WTC11 (cell line): ENCODE measurements around the gene CIB1. TPM values are rescaled to one million over a fixed set of nuclear protein-coding genes. Genes with fewer than 3 reads are reported as not detected.

Source experiments
- ATAC-seq: fragments of 200-7000 bp; cut with Tn5 transposase; 2 replicates; pipeline ENCODE4 v1.10.0; 2021; ENCODE audit warnings: mild to moderate bottlenecking, moderate library complexity
- CTCF ChIA-PET: fragments of 300-600 bp; sonication (Branson Sonifier 250); formaldehyde crosslinking; loops from one replicate; lab custom pipeline; 2021; ENCODE audit warnings: antibody characterized with exemption; lab: Charles Lee
- POLR2A ChIA-PET: fragments of 350-600 bp; sonication (Branson Sonifier 250); formaldehyde crosslinking; loops from one replicate; lab custom pipeline; 2021; ENCODE audit warnings: antibody characterized with exemption; lab: Charles Lee
- DNase-seq: peaks from one replicate; pipeline ENCODE4 v3.0.0; 2021; ENCODE audit warnings: low spot score
- H3K27ac Mint-ChIP-seq: 2 replicates; pipeline ENCODE4 v1.8.0; 2021; ENCODE audit warnings: mixed read lengths
- H3K27me3 Mint-ChIP-seq: 2 replicates; pipeline ENCODE4 v1.8.0; 2021; ENCODE audit warnings: low read depth, mild to moderate bottlenecking, moderate library complexity, mixed read lengths
- H3K36me3 Mint-ChIP-seq: 2 replicates; pipeline ENCODE4 v1.8.0; 2021; ENCODE audit warnings: mixed read lengths
- H3K4me1 Mint-ChIP-seq: 2 replicates; pipeline ENCODE4 v1.8.0; 2022; ENCODE audit warnings: mixed read lengths
- H3K4me3 Mint-ChIP-seq: 2 replicates; pipeline ENCODE4 v1.8.0; 2021; ENCODE audit warnings: mild to moderate bottlenecking, moderate library complexity, mixed read lengths
- H3K9me3 Mint-ChIP-seq: 2 replicates; pipeline ENCODE4 v1.8.0; 2021; ENCODE audit warnings: mixed read lengths
- ATF1 ChIP-seq: sonication (generic); formaldehyde crosslinking; IDR thresholded peaks from 2 replicates; pipeline ENCODE4 v1.8.1; 2023; ENCODE audit warnings: mild to moderate bottlenecking, moderate library complexity, missing genetic modification reagents
- CREM ChIP-seq: sonication (generic); formaldehyde crosslinking; IDR thresholded peaks from 2 replicates; pipeline ENCODE4 v1.8.1; 2022; ENCODE audit warnings: mild to moderate bottlenecking, missing genetic modification reagents, moderate library complexity
- FOXP4 ChIP-seq: sonication (generic); formaldehyde crosslinking; IDR thresholded peaks from 2 replicates; pipeline ENCODE4 v1.8.0; 2022; ENCODE audit warnings: mild to moderate bottlenecking, missing genetic modification reagents
- GABPB1 ChIP-seq: sonication (generic); formaldehyde crosslinking; IDR thresholded peaks from 2 replicates; pipeline ENCODE4 v1.8.1; 2023; ENCODE audit warnings: mild to moderate bottlenecking, missing genetic modification reagents
- JUN ChIP-seq: sonication (generic); formaldehyde crosslinking; IDR thresholded peaks from 2 replicates; pipeline ENCODE4 v1.8.0; 2023; ENCODE audit warnings: mild to moderate bottlenecking, missing genetic modification reagents
- NFE2L1 ChIP-seq: sonication (generic); formaldehyde crosslinking; IDR thresholded peaks from 2 replicates; pipeline ENCODE4 v1.8.1; 2023; ENCODE audit warnings: missing genetic modification reagents
- NFYB ChIP-seq: sonication (generic); formaldehyde crosslinking; conservative IDR thresholded peaks from 2 replicates; pipeline ENCODE4 v1.8.0; 2022; ENCODE audit warnings: low read depth, missing genetic modification reagents
- NR3C1 ChIP-seq: sonication (generic); formaldehyde crosslinking; conservative IDR thresholded peaks from 2 replicates; pipeline ENCODE4 v1.8.1; 2023; ENCODE audit warnings: low read depth, mild to moderate bottlenecking, missing genetic modification reagents
- PREB ChIP-seq: sonication (generic); formaldehyde crosslinking; IDR thresholded peaks from 2 replicates; pipeline ENCODE4 v1.8.1; 2022; ENCODE audit warnings: mild to moderate bottlenecking, missing genetic modification reagents, moderate library complexity, borderline replicate concordance
- PRRX2 ChIP-seq: fragments of 250-450 bp; sonication (Bioruptor Pico); IDR thresholded peaks from 2 replicates; pipeline ENCODE4 v1.8.0; 2021; ENCODE audit warnings: mild to moderate bottlenecking
- SMAD4 ChIP-seq: sonication (generic); formaldehyde crosslinking; IDR thresholded peaks from 2 replicates; pipeline ENCODE4 v1.8.0; 2022; ENCODE audit warnings: mild to moderate bottlenecking, missing genetic modification reagents
- TEAD4 ChIP-seq: sonication (generic); formaldehyde crosslinking; IDR thresholded peaks from 2 replicates; pipeline ENCODE4 v1.8.0; 2022; ENCODE audit warnings: mild to moderate bottlenecking, missing genetic modification reagents
- ZNF138 ChIP-seq: sonication (generic); formaldehyde crosslinking; conservative IDR thresholded peaks from 2 replicates; pipeline ENCODE4 v1.8.1; 2022; ENCODE audit warnings: mild to moderate bottlenecking, moderate library complexity, missing genetic modification reagents
- total RNA-seq: library from RNA; stranded (reverse); gene quantifications from 3 replicates; pipeline ENCODE4 v1.2.3, GENCODE V29; 2021
- TF ChIP-seq, protein P1 (sequence below): sonication (generic); formaldehyde crosslinking; IDR thresholded peaks from 2 replicates; pipeline ENCODE4 v1.8.1; 2022; ENCODE audit warnings: missing genetic modification reagents, borderline replicate concordance
- TF ChIP-seq, protein P2 (sequence below): sonication (generic); formaldehyde crosslinking; IDR thresholded peaks from 2 replicates; pipeline ENCODE4 v1.8.0; 2023; ENCODE audit warnings: missing genetic modification reagents
- TF ChIP-seq, protein P3 (sequence below): sonication (generic); formaldehyde crosslinking; IDR thresholded peaks from 2 replicates; pipeline ENCODE4 v1.8.1; 2022; ENCODE audit warnings: low read depth, missing genetic modification reagents, borderline replicate concordance
- TF ChIP-seq, protein P4 (sequence below): sonication (generic); formaldehyde crosslinking; IDR thresholded peaks from 2 replicates; pipeline ENCODE4 v1.8.0; 2022; ENCODE audit warnings: mild to moderate bottlenecking, missing genetic modification reagents
- TF ChIP-seq, protein P5 (sequence below): sonication (generic); formaldehyde crosslinking; IDR thresholded peaks from 2 replicates; pipeline ENCODE4 v1.8.1; 2023; ENCODE audit warnings: mild to moderate bottlenecking, moderate library complexity, missing genetic modification reagents
- TF ChIP-seq, protein P6 (sequence below): sonication (generic); formaldehyde crosslinking; IDR thresholded peaks from 2 replicates; pipeline ENCODE4 v1.8.1; 2023; ENCODE audit warnings: mild to moderate bottlenecking, missing genetic modification reagents

The CIB1 gene
- total RNA-seq, 1 experiment from 2014 or later = 29.6 TPM

GRCh38 chr15:90190606-90191343 lies 43.0 kb downstream of the CIB1 start:
- no peak for DNase-seq
- no peaks in the 10 kb centered on the region for H3K27me3 Mint-ChIP-seq
- CTCF ChIA-PET = interaction anchor here (1.0 to 4.4 kb wide), 4 partner anchors 10 to 47 kb away, joined by 3 to 12 read pairs (median 7); partner anchors contain the start of gene SEMA4B
- H3K27ac Mint-ChIP-seq = peak overlapping the region; percentile 81; the same call in 1 of the 2 replicates
- 0 out of 2 replicates have a peak, but pooled peaks cover 3% of the 10 kb centered on the region for H3K36me3 Mint-ChIP-seq
- peaks cover 17% of the 10 kb centered on the region for H3K4me1 Mint-ChIP-seq
- no peak overlapping the region for H3K4me3 Mint-ChIP-seq
- TF ChIP-seq, protein P1, sequence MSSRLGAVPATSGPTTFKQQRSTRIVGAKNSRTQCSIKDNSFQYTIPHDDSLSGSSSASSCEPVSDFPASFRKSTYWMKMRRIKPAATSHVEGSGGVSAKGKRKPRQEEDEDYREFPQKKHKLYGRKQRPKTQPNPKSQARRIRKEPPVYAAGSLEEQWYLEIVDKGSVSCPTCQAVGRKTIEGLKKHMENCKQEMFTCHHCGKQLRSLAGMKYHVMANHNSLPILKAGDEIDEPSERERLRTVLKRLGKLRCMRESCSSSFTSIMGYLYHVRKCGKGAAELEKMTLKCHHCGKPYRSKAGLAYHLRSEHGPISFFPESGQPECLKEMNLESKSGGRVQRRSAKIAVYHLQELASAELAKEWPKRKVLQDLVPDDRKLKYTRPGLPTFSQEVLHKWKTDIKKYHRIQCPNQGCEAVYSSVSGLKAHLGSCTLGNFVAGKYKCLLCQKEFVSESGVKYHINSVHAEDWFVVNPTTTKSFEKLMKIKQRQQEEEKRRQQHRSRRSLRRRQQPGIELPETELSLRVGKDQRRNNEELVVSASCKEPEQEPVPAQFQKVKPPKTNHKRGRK (CRISPR knock-in tag) = no peak
- TF ChIP-seq GABPB1 (CRISPR knock-in tag) (no peak), SMAD4 (CRISPR knock-in tag) (no peak), ATF1 (CRISPR knock-in tag) (no peak), NFYB (CRISPR knock-in tag) (no peak), NFE2L1 (CRISPR knock-in tag) (no peak), JUN (CRISPR knock-in tag) (no peak), NR3C1 (CRISPR knock-in tag) (no peak), PRRX2 (CRISPR knock-in tag) (no peak)
- TF ChIP-seq, protein P2, sequence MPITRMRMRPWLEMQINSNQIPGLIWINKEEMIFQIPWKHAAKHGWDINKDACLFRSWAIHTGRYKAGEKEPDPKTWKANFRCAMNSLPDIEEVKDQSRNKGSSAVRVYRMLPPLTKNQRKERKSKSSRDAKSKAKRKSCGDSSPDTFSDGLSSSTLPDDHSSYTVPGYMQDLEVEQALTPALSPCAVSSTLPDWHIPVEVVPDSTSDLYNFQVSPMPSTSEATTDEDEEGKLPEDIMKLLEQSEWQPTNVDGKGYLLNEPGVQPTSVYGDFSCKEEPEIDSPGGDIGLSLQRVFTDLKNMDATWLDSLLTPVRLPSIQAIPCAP = no peak
- TF ChIP-seq, protein P3, sequence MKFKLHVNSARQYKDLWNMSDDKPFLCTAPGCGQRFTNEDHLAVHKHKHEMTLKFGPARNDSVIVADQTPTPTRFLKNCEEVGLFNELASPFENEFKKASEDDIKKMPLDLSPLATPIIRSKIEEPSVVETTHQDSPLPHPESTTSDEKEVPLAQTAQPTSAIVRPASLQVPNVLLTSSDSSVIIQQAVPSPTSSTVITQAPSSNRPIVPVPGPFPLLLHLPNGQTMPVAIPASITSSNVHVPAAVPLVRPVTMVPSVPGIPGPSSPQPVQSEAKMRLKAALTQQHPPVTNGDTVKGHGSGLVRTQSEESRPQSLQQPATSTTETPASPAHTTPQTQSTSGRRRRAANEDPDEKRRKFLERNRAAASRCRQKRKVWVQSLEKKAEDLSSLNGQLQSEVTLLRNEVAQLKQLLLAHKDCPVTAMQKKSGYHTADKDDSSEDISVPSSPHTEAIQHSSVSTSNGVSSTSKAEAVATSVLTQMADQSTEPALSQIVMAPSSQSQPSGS (CRISPR knock-in tag) = no peak
- TF ChIP-seq, protein P4, sequence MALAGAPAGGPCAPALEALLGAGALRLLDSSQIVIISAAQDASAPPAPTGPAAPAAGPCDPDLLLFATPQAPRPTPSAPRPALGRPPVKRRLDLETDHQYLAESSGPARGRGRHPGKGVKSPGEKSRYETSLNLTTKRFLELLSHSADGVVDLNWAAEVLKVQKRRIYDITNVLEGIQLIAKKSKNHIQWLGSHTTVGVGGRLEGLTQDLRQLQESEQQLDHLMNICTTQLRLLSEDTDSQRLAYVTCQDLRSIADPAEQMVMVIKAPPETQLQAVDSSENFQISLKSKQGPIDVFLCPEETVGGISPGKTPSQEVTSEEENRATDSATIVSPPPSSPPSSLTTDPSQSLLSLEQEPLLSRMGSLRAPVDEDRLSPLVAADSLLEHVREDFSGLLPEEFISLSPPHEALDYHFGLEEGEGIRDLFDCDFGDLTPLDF (CRISPR knock-in tag) = no peak
- TF ChIP-seq, protein P5, sequence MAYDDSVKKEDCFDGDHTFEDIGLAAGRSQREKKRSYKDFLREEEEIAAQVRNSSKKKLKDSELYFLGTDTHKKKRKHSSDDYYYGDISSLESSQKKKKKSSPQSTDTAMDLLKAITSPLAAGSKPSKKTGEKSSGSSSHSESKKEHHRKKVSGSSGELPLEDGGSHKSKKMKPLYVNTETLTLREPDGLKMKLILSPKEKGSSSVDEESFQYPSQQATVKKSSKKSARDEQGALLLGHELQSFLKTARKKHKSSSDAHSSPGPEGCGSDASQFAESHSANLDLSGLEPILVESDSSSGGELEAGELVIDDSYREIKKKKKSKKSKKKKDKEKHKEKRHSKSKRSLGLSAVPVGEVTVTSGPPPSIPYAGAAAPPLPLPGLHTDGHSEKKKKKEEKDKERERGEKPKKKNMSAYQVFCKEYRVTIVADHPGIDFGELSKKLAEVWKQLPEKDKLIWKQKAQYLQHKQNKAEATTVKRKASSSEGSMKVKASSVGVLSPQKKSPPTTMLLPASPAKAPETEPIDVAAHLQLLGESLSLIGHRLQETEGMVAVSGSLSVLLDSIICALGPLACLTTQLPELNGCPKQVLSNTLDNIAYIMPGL (CRISPR knock-in tag) = no peak
- TF ChIP-seq, all 79 proteins: peak for 0
- ATAC-seq = no peak
- POLR2A ChIA-PET = no interaction called here
- no peaks in the 10 kb centered on the region for H3K9me3 Mint-ChIP-seq

DNA sequence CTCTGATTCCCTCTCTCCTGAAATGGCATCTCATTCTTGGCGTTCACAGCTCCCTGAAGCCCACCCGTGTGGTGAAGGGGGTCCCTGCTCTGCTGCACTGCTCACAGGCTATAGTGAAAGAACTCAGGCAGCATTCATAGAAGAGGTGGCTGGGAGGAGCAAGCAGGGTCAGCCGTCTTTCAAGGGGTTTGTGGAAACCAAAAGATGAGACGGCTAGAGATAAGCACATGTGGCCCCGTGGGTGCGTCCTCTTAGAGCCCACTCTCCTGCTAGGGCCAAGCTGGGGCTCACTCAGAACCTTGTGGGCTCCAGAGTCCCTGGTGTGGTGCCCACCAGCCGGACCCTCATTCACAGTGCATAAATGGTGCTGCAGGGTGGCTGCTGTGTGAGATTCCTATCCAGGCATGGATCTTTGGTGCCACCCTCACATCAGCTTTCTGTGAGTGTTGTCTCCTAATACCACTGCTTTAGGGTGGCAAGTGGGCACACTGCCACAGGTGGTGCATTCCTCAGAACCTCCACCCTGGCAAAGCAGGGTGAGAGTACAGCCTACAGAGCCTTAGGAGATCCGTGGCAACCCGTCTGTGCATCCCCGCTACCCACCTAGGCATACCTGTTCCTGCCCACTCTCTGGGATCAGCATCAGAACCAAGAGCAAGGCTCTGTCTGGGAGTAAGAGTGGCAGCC lies 43.8 kb downstream of the CIB1 start:
- ChIA-PET POLR2A (no interaction called here), CTCF (interaction anchor here (1.0 to 4.4 kb wide), 4 partner anchors 11 to 47 kb away, joined by 3 to 12 read pairs (median 7); partner anchors contain the start of gene SEMA4B)
- Mint-ChIP-seq H3K36me3 (0 out of 2 replicates have a peak, but pooled peaks cover 3% of the 10 kb centered on the region), H3K9me3 (no peaks in the 10 kb centered on the region), H3K27me3 (no peaks in the 10 kb centered on the region), H3K27ac (no peak overlapping the region; the same call in 1 of the 2 replicates), H3K4me1 (peaks cover 22% of the 10 kb centered on the region), H3K4me3 (no peak overlapping the region)
- ATAC-seq = no peak
- DNase-seq = no peak
- TF ChIP-seq PREB (CRISPR knock-in tag) (no peak), CREM (no peak), ZNF138 (CRISPR knock-in tag) (no peak), TEAD4 (no peak), FOXP4 (CRISPR knock-in tag) (no peak)
- TF ChIP-seq, protein P6, sequence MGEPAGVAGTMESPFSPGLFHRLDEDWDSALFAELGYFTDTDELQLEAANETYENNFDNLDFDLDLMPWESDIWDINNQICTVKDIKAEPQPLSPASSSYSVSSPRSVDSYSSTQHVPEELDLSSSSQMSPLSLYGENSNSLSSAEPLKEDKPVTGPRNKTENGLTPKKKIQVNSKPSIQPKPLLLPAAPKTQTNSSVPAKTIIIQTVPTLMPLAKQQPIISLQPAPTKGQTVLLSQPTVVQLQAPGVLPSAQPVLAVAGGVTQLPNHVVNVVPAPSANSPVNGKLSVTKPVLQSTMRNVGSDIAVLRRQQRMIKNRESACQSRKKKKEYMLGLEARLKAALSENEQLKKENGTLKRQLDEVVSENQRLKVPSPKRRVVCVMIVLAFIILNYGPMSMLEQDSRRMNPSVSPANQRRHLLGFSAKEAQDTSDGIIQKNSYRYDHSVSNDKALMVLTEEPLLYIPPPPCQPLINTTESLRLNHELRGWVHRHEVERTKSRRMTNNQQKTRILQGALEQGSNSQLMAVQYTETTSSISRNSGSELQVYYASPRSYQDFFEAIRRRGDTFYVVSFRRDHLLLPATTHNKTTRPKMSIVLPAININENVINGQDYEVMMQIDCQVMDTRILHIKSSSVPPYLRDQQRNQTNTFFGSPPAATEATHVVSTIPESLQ (CRISPR knock-in tag) = no peak
